Daoy (cell line): ENCODE measurements around the gene BDP1. TPM values are rescaled to one million over a fixed set of nuclear protein-coding genes. Genes with fewer than 3 reads are reported as not detected.
"Not testable (repeated sequence)": the region's sequence is repeated elsewhere in the genome, so short reads cannot be mapped to it uniquely, and the experiment has no call there.

ENCODE experiments used
- DNase-seq: peaks from one replicate; pipeline ENCODE4 v3.0.0-alpha.2; 2015; ENCODE audit warnings: low read depth
- total RNA-seq: library from RNA; depleted of rRNA; stranded (reverse); fragments of >200 nt; shearing (Covaris generic); gene quantifications from 2 replicates; pipeline ENCODE4 v1.2.3, GENCODE V29; 2014

Gene BDP1
- total RNA-seq, 1 experiment from 2014 or later, result 20.5 TPM

GRCh38 chr5:71564895-71565294 is 109.4 kb downstream of the BDP1 start:
- no peak for DNase-seq

GRCh38 chr5:71569748-71570509 is 114.5 kb downstream of the BDP1 start:
- no peak for DNase-seq

GRCh38 chr5:71571811-71572210 is 116.4 kb downstream of the BDP1 start:
- not testable (repeated sequence) for DNase-seq

GRCh38 chr5:71573591-71573990 is 118.1 kb downstream of the BDP1 start:
- no peak for DNase-seq

DNA sequence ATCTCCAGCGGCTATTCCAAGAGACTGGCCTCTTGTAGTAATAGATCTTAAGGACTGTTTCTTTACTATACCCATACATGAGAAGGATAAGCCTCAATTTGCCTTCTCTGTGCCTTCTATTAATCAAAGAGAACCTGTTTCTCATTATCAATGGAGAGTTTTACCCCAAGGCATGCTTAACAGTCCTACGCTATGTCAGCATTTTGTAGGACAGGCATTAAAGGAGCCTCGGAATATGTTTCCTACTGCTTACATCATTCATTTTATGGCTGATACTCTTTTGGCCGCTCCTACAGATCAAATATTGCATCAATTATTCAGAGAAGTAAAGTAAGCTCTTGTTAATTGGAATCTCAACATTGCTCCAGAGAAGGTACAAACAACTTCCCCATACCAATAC is 120.1 kb downstream of the BDP1 start:
- DNase-seq, result not testable (repeated sequence)

GRCh38 chr5:71576241-71576640 is 120.8 kb downstream of the BDP1 start:
- no peak for DNase-seq

DNA sequence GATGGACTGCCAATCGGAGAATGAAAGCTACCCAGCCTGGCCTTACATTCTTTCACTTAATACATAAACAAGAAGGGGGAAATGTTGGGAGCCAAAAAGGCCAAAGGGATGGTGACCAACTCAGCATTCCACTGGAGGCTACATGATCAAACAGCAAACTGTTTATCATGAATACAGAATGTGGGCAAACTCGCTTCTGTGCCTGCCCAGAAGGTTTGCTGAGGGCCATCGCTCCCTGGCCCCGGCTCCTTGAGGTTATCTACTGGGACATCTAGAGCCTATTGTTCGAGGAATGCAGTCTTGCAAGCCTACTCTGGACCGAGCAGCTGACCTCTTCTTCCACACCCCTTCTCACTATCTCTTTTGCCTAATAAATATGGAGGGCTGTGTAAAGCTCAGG is 122.4 kb downstream of the BDP1 start:
- DNase-seq, result not testable (repeated sequence)

- DNase-seq, result no peak
Measured at GRCh38 chr5:71582945-71583584, 127.6 kb downstream of the BDP1 start.

DNA sequence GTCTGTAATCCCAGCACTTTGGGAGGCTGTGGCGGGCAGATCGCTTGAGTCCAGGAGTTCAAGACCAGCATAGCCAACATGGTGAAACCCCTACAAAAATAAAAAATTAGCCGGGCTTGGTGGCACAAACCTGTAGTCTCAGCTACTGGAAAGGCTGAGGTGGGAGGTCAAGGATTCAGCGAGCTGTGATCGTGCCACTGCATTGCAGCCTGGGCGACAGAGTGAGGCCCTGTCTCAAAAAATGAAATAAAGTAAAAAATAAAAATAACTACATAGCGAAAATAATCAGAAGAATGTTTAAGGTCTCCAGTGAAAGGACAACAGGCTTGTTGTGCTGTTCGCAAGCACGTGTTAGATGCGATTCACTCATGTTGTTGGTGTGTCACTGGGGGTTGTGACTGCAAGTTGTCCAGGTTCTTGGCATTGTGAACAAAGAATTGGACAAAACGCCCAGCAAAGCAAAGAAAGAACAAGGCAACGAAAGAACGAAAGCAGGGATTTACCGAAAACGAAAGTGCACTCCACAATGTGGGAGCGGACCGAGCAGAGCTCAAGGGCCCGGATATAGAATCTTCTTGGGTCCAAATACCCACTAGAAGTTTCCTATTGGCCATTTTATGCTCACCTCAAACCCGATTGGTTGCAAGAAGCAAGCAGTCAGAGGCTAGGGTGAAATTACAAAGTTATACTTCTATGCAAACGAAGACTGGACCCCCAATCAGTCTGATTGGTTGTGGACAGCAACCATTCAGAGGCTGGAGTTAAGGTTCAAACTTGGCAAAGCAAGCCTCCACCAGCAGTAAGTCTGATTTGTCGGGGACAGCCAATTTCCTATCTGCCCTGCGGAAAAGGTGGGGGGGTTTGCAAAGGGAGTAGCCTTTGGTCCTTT is 130.8 kb downstream of the BDP1 start:
- DNase-seq, result no peak

DNA sequence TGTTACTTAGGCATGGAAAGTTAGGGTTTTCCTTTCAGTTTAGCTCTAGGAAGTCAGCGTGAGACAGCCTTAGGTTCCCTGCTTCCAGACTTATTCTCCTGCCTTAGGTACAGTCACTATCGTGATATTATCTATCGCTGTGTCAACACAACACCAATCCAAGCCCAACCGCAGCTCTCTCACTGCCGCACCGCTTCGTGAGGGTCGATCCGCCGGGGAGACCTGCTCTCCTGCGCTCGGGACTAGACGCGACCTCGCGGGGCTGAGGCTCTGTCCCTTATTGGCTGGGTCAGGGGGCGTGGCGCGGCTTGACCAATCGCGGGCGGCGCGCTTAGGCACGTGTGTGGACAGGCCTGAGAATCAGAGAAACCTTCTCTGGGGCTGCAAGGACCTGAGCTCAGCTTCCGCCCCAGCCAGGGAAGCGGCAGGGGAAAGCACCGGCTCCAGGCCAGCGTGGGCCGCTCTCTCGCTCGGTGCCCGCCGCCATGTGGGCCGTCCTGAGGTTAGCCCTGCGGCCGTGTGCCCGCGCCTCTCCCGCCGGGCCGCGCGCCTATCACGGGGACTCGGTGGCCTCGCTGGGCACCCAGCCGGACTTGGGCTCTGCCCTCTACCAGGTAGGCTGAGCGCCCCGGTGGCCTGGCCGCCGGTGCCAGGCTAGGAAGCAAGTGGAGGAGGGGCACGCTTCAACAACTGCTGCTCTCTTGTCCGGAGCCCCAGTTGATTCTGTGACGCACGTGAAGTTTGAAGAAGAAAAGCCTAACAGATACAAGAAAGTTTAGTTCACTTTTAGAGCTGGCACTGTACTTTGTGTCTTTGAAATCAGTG is 131.7 kb downstream of the BDP1 start, which contains the start of gene MCCC2:
TSS of gene MCCC2 (plus strand) at position 400 of the 825 bp plus-strand sequence. CDS start at position 486, 86 bp downstream.
- DNase-seq, result peak; percentile 99

- DNase-seq, result no peak
Measured at GRCh38 chr5:71587766-71588532, 132.5 kb downstream of the BDP1 start.

DNA sequence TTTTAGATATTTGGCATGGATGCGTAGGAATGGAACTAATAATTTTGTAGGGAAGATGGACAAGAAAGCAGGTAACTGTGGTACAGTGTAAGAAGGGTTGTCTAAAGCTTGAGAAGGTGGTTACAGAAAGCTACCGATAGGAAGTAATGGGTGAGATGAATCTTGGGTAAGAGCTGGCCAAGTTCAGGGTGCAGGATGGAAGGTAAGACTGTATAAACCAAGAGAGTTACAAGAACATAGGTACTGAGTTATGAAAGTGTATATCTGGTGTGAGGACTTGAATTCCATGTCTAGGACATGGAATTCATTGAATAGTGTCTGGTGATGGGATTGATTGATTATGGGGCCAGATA is 133.1 kb downstream of the BDP1 start:
- DNase-seq, result no peak

DNA sequence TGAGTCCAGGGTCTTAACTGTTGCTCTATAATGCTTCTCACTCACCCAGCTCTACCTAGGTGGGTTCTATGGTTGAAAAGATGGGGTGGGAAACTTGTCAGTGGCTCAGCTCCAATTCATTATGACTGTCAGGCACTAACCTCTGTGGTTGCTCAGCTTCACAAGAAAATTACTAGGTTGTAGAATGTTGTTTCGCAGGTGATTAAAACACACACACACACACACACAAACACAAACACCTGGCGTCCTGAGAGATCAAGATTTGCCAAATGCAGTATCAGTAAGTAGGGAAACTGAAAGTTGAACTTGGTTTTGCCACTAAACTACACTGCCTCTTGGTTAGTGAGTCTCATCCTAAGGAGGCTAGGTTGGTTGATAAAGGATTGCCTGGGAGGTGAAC is 134.5 kb downstream of the BDP1 start:
- DNase-seq, result no peak

DNA sequence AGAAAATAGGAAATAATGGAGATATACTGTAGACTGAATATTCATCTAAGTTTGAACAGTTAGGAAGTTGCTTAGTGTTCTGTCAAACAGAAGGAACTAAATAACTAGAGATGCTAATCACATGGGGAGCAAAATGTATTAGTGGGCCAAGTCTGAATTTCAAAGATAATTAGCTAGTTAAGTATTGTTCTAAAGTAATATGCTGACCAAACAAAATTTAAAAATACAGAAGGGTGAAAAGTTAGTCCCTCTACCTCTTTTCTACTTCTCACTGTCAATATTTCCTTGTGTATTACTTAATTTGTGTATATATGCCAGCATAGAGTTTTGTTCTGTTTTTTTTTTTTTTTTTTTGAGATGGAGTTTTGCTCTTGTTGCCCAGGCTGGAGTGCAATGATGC is 135.6 kb downstream of the BDP1 start:
- no peak for DNase-seq

GRCh38 chr5:71596169-71596568 is 140.7 kb downstream of the BDP1 start:
- DNase-seq, result no peak

GRCh38 chr5:71597001-71597400 is 141.6 kb downstream of the BDP1 start:
- no peak for DNase-seq

DNA sequence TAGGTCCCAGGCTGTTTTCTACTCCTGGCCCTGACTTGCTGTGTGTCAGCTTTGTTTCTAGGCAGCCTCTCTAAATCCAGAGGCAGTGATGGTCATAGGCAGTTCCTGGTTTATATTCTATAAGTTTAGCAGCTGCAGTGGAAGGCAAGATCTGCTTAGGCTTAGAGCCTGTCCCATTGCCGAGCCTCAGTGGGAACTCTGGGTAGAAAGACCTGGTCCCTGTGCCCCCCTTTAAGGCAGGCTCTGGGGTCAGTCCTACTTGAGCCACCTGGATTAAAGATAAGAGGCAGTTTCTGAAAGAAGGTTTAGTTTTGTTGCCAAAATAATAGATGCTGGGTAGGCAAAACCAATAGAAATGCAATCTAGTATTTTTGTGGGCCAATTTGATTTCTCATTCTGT is 145.3 kb downstream of the BDP1 start:
- peak; percentile 6 for DNase-seq

GRCh38 chr5:71601222-71602026 is 146.0 kb downstream of the BDP1 start:
- DNase-seq, result peak; percentile 96

- DNase-seq, result not testable (repeated sequence)
Measured at GRCh38 chr5:71609916-71610315, 154.5 kb downstream of the BDP1 start.

DNA sequence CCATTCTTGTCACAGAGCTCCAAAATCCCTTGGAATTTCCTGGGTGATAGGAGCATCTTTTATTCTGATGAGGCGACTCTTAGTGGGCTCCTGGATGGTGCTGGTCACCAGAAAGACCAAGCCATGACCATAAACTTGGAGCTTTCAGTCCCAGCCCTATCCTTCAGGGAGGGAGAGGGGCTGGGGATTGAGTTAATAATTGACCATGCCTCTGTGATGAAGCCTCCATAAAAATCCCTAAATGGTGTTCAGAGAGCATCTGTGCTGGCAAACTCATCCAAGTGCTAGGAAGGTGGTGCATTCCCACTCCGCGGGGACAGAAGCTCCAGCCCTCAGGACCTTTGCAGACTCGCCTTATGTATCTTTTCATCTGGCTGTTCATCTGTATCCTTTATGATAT is 160.4 kb downstream of the BDP1 start:
- DNase-seq, result no peak
